GM19467 (cell line): ENCODE results near the gene ADIPOQ.
"Not testable (repeated sequence)": the region's sequence is repeated elsewhere in the genome, so short reads cannot be mapped to it uniquely, and the experiment has no call there.

ENCODE experiments used
- ATAC-seq: cut with Tn5 transposase; IDR thresholded peaks from one replicate; pipeline ENCODE4 v1.9.1; 2021; ENCODE audit warnings: mild to moderate bottlenecking, moderate library complexity; ENCODE audit not compliant: unreplicated experiment

The ADIPOQ gene

DNA sequence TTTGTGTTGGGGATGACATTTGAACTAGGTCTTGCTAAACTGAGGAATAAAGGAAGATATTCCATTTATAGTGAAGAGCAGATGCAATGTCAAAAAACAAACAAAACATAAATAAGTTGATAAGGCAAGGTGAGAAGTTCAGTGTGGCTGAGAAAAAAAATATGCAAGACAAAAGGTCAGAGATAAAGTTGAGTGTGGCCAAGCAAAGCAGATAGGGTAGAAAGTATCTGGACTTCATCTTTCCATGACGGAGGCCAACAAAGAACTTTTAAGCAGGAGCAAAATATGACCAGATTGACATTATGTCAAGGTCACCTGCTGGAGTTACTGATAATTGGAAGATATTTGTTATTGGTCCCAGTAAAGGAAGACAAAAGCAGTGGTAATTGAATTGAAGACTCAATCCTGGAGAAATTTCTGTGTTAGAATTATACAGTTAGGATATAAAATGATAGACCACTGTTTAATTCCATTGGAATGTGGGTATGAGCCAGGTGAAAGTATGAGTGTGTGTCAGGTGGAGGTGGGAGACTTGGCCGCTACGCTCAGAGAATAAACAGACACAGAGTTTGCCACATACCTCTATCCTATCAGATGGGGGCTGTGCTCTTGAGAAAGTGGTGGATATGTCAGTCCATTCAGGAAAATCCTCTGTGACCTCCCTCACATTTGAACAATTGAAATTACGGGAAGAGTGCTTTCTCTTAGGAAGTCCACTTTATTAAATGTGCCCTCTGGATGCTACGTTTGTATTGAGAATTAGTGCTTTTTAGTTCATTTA, 28.1 kb downstream of the ADIPOQ start:
- ATAC-seq: no peak

DNA sequence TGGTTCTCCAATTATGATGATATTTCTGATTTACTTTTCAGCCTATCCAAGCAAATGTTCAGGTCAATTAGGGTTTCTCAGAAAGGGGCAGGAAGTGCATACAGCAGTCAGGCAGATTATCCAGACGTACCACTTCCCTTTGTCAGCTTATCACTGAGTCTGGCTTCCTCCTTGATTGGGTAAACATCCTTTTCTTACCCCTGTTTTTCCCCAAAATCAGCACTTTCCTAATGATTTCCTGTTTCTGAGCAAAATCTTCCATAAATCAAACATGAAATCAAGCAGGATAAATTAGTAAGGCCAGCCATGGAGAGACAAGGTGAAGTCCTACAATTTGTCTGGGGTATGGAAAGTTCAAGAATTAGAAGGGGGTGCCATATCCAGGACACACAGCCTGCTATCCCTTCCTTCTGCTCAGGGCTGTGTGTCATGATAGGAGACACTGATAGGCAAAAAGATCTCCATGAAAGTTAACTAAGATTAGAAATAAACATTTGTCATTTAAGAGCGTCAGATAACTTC, 29.0 kb downstream of the ADIPOQ start:
- ATAC-seq: no peak

DNA sequence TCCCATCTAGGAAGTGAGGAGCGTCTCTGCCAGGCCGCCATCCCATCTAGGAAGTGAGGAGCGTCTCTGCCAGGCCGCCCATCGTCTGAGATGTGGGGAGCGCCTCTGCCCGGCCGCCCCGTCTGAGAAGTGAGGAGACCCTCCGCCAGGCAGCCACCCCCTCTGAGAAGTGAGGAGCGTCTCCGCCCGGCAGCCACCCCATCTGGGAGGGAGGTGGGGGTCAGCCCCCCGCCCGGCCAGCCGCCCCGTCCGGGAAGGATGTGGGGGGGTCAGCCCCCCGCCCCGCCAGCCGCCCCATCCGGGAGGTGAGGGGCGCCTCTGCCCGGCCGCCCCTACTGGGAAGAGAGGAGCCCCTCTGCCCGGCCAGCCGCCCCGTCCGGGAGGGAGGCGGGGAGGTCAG, 31.3 kb downstream of the ADIPOQ start:
- not testable (repeated sequence) for ATAC-seq

DNA sequence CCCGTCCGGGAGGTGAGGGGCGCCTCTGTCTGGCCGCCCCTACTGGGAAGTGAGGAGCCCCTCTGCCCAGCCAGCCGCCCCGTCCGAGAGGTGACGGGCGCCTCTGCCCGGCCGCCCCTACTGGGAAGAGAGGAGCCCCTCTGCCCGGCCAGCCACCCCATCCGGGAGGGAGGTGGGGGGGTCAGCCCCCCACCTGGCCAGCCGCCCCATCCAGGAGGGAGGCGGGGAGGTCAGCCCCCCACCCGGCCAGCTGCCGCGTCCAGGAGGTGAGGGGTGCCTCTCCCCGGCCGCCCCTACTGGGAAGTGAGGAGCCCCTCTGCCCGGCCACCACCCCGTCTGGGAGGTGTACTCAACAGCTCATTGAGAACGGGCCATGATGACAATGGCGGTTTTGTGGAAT, 31.7 kb downstream of the ADIPOQ start:
- not testable (repeated sequence) for ATAC-seq

DNA sequence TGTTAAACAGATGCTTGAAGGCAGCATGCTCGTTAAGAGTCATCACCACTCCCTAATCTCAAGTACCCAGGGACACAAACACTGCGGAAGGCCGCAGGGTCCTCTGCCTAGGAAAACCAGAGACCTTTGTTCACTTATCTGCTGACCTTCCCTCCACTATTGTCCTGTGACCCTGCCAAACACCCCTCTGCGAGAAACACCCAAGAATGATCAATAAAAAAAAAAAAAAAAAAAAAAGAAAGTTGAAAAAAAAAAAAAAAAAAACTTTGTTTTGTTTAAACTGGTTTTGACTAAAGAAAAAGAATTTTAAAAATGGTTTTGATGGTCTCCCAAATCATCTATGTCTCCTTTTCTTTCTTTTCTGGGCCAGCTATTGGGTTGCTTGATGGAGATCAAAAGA, 32.3 kb downstream of the ADIPOQ start:
- ATAC-seq: not testable (repeated sequence)

DNA sequence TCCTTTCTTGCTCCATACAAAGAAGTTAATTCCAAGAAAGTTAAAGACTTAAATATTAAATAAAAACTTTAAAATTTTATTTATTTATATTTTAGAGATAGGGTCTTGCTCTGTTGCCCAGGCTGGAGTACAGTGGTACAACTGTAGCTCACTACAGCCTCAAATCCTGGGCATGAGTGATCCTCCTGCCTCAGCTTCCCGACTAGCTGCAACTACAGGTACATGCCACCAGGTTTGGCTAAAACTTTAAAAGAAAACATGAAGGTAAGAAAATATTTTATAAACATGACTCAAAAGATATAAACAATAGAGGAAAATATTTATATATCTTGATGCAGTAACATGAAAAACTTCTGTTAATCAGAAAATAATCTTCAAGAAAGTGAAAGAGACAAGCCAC, 33.2 kb downstream of the ADIPOQ start:
- no peak for ATAC-seq

DNA sequence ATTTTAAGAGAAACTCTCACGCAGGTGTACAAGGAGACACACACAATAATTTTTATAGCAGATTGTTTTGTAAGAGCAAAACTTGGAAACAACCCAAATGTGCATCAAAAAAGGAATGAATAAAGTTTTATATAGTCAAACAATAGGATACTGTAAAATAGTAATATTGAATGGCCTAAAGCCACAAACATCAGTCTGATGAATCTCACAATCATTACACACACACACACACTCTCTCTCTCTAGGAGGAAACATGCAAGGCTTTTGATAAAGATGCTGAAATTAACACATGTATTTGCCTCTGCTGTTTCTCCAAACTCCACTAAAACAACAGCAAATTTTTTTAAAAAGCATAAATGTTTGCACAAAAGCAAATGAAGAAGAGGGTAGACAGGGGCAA, 37.3 kb downstream of the ADIPOQ start:
- ATAC-seq: no peak

DNA sequence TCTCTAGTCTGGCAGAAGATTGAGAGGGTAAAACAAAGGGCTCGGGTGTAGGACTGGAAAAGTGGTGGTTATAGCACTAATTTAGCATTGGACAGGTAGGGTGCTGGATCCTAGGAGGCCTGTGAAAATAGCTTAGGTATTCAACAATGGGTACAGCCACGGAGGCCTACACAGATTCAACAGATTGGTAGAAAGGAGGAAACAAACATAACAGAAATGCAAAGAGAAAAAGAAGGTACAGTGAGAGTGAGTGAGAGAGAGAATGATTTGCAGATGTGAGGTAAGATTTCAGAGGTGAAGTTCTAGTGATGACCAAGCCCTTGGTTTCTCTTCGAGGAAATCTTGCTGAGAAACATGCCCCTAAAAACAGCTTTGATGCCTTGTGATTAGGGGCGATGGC, 37.9 kb downstream of the ADIPOQ start:
- ATAC-seq: no peak

DNA sequence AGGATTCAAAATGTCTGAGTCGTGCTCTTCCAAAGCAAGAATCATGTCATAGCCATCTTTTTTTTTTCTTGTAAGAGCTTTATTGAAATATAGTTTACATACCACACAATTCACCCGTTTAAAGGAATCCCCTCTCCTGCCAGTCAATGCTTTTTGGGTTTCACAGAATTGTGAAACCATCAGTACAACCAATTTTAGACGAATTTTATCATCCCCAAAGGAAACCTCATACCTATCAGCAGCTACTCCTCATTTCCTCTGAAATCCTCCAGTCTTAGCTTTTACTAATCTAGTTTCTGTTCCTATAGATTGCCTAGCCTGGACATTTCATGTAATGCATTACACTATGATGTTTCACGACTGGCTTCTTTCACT, 39.6 kb downstream of the ADIPOQ start:
- no peak for ATAC-seq

DNA sequence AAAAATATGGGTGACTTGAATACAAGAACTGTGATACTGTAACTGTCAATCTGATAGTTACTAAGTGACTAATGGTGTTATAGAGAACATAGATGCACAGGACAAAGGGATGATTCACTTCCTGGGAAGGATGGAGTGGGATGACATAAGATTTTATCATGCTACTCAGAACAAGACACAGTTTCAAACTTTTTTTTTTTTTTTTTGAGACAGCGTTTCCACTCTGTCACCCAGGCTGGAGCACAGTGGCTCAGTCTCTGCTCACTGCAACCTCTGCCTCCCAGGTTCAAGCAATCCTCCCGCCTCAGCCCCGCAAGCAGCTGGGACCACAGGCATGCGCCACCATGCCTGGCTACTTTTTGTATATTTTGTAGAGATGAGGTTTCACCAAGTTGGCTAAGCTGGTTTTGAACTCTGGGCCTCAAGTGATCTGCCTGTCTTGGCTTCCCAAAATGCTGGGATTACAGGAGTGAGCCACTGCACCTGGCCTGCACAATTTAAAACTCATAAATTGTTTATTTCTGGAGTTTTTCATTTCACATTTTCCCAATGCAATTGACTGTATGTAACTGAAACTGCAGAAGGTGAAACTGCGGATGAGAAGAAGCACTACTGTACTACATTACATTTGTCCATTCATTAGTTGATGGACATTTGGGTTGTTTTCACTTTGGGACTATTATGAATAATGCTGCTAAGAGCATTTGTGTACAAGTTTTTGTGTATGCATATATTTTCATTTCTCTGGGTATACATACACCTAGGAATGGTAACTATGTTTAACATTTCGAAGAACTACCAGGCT, 40.6 kb downstream of the ADIPOQ start:
- no peak for ATAC-seq

DNA sequence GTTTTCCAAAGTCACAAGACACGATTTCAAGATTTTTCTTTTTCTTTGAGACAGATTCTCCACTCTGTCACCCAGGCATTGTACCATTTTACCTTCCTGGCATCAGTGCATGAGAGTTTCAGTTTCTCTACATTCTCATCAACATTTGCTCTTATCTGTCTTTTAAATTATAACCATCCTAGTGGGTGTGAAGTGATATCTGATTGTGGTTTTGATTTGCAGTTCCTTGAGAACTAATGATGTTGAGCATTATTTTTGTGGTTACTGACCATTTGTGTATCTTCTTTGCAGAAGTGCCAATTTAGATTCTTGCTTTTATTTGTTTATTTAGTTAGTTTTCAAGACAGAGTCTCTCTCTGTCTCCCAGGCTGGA, 41.2 kb downstream of the ADIPOQ start:
- ATAC-seq: no peak

DNA sequence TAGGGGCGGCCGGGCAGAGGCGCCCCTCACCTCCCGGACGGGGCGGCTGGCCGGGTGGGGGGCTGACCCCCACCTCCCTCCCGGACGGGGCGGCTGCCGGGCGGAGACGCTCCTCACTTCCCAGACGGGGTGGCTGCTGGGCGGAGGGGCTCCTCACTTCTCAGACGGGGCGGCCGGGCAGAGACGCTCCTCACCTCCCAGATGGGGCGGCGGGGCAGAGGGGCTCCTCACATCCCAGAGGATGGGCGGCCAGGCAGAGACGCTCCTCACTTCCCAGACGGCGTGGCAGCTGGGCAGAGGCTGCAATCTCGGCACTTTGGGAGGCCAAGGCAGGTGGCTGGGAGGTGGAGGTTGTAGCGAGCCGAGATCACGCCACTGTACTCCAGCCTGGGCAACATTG, 42.4 kb downstream of the ADIPOQ start:
- not testable (repeated sequence) for ATAC-seq

DNA sequence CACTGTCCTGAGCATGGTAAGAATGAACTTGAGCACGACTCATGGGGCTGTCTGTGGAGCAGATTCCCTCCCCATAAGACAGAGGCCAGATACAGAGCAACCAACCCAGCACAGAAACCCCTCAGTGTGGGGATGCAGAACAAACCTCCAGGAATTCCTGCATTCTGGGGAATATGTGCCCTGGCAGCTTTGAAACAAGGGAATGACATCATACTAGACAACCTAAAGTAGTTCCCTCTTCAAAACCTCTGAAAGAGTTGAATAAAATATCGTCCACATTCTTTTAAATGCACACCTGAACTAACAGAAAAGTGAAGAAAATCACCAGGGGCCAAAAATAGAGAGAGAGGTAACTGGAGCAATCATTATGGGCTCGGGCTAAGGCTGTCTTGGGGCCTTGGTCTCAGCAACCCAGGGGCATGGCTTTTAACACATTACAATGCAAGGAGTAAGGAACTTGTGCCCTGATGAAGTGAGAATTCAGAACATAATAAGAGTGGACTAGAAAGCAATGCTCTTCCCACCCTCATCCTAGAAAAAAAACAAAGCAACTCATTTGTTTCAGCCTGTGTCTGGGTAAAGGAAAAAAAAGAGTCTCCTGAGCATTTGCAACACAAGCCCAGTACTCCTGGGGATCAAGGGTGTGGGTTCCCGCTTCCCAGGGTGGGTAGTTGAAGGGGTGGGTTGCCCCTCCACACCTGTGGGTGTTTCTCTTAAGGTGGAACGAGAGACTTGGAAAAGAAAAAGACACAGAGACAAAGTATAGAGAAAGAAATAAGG, 43.9 kb downstream of the ADIPOQ start:
- no peak for ATAC-seq

DNA sequence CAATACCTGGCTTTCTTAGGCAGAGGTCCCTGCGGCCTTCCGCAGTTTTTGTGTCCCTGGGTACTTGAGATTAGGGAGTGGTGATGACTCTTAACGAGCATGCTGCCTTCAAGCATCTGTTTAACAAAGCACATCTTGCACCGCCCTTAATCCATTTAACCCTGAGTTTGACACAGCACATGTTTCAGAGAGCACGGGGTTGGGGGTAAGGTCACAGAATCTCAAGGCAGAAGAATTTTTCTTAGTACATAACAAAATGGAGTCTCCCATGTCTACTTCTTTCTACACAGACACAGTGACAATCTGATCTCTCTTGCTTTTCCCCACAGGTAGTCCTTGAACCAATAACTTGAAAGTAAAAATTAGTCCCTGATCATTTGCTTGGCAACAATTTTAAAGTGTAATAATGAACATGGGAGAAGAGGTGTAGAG, 45.0 kb downstream of the ADIPOQ start:
- not testable (repeated sequence) for ATAC-seq

DNA sequence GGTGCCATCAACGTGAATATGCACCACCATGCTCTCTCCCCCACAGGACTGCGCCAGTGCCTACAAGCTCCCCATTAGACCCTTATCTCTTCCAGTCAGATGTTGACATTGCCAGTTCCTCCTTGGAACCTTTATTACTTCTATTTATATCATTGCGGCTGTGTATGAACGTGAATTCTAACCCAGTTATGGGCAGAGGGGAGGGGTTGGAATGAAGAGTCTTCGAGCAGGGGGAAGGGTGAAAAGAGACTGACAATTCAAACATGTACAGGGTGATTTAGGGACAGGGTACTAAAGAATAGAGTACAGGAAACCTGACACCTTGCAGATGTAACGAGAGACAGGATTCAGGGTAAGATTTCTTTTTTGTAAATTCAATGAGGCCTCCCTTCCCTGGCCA, 46.1 kb downstream of the ADIPOQ start:
- ATAC-seq: no peak

DNA sequence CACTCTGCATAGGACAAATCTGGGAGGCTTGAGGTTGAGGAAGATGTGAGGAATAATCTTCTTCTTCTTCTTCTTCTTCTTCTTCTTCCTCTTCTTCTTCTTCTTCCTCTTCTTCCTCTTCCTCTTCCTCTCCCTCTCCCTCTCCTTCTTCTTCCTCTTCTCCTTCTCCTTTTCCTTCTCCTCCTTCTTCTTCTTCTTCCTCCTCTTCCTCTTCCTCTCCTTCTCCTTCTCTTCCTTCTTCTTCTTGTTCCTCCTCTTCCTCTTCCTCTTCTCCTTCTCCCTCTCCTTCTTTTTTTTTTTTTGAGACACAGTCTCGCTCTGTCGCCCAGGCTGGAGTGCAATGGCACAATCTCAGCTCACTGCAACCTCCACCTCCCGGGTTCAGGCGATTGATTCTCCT, 47.2 kb downstream of the ADIPOQ start:
- ATAC-seq: not testable (repeated sequence)

DNA sequence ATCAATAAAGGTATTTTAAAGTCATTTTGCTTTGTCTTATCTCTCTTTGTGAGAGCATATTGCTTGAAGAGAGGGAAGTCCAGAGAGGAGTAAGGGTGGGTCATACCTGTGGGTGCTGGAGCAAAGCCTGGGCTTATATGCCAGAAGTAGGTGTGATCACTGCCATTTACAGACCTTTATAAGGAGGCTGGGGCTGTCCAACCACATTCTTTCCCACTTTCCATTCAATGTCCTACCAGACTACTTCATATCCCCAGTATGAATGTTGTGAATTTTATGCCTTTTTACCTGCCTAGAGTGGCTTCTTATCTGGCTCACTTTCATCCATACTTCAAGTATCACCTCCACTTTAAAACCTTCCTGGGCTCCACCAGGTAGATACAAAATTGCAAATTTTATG, 48.4 kb downstream of the ADIPOQ start:
- no peak for ATAC-seq

DNA sequence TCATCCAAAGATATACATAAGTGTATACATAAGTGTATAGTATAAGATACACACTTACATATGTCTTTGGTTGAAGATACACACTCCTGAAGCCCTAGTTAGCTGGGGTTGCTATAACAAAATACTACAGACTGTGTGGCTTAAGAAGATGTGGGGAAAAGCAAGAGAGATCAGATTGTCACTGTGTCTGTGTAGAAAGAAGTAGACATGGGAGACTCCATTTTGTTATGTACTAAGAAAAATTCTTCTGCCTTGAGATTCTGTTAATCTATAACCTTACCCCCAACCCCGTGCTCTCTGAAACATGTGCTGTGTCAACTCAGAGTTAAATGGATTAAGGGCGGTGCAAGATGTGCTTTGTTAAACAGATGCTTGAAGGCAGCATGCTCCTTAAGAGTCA, 50.6 kb downstream of the ADIPOQ start:
- ATAC-seq: not testable (repeated sequence)

DNA sequence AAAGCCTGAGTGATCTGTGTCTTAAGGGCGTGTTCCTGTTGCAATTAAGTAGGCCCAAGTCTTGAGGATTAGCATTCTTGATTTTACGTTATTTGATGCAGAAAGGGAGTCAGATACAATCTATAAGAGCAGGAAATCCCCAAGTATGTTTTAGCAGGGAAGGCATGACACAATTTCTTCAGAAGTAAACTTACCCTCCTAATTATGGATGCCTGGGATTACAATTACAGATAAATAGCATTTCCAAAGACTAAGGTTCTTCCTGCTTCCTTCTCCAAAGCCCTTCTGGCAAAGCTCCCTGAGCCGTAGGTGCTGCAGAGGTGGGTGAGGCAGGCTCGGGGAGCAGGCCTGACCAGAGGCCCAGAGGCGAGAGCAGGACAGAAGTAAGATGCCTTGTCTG, 52.9 kb downstream of the ADIPOQ start:
- ATAC-seq: no peak

DNA sequence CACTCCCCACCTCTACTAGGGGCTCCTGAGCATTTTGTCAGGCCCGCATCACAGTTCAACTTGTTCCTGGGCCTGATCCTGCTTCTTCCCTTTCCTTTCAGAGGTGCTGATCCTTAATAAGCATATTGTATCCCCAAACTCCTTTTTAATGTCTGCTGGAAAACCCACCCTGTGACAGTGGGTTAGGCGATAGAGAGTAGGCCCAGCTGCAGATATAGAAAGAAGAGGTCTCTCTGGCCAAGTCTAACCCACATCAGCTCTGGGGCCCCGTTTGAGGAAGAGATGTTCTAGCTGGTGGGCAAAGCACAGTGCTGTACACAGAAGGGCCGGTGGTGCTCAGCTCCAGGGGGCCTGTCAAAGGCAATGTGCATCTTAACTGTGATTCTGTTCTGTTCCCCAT, 53.5 kb downstream of the ADIPOQ start:
- no peak for ATAC-seq

DNA sequence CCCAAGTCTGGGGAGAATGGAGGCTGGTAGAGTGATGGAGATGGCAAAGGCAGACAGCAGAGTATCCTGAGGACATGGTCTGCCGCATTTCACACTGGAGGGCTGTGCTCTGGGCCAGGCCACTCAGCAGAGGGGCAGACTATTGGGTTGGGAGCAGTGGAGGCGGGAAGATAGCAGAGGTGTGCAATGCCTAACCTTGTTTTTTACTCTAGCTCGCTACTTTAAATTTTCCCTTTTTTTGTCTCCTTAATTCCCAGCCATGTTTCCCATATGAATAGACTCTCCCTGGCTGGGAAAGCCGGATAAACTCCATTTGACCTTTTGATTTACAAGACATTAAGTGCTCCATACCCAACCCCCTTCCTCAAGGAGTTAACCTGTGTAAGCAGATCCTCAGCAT, 54.4 kb downstream of the ADIPOQ start:
- no peak for ATAC-seq
